H9 (cell line): ENCODE data around the gene CNOT4. TPM values are rescaled to one million over a fixed set of nuclear protein-coding genes. Genes with fewer than 3 reads are reported as not detected.
"Not testable (repeated sequence)": the region's sequence is repeated elsewhere in the genome, so short reads cannot be mapped to it uniquely, and the experiment has no call there.

Experiments used
- DNase-seq: peaks from one replicate; pipeline ENCODE4 v3.0.0-alpha.2; 2017
- H2AFZ ChIP-seq: one replicate; pipeline ENCODE4 v1.6.1; 2013; ENCODE audit warnings: mild to moderate bottlenecking, low read length, control low read depth, moderate library complexity
- H2AK5ac ChIP-seq: 2 replicates; pipeline ENCODE4 v1.6.1; 2013; ENCODE audit warnings: low read length, control low read depth, mixed read lengths; ENCODE audit not compliant: insufficient read length
- H2BK120ac ChIP-seq: one replicate; pipeline ENCODE4 v1.6.1; 2013; ENCODE audit warnings: low read depth, mild to moderate bottlenecking, low read length, control low read depth, inconsistent platforms; ENCODE audit not compliant: poor library complexity, severe bottlenecking
- H2BK12ac ChIP-seq: 2 replicates; pipeline ENCODE4 v1.6.1; 2013; ENCODE audit warnings: low read length, control low read depth, mixed read lengths, low read depth; ENCODE audit not compliant: insufficient read length
- H2BK15ac ChIP-seq: 2 replicates; pipeline ENCODE4 v1.6.1; 2013; ENCODE audit warnings: low read depth, low read length, control low read depth
- H2BK20ac ChIP-seq: one replicate; pipeline ENCODE4 v1.6.1; 2013; ENCODE audit warnings: low read depth, mild to moderate bottlenecking, low read length, control low read depth, inconsistent platforms; ENCODE audit not compliant: poor library complexity, severe bottlenecking
- H2BK5ac ChIP-seq: 2 replicates; pipeline ENCODE4 v1.6.1; 2013; ENCODE audit warnings: low read length, control low read depth, mixed read lengths; ENCODE audit not compliant: insufficient read length
- H3K14ac ChIP-seq: 2 replicates; pipeline ENCODE4 v1.6.1; 2013; ENCODE audit warnings: low read length, control low read depth; ENCODE audit not compliant: insufficient read depth
- H3K18ac ChIP-seq: 2 replicates; pipeline ENCODE4 v1.6.1; 2013; ENCODE audit warnings: low read depth, mild to moderate bottlenecking, mixed read lengths, low read length, control low read depth; ENCODE audit not compliant: insufficient read length
- H3K23ac ChIP-seq: 2 replicates; pipeline ENCODE4 v1.6.1; 2013; ENCODE audit warnings: low read length, control low read depth, mixed read lengths, low read depth; ENCODE audit not compliant: insufficient read length
- H3K23me2 ChIP-seq: 2 replicates; pipeline ENCODE4 v1.6.1; 2013; ENCODE audit warnings: low read depth, mild to moderate bottlenecking, mixed read lengths, low read length, control low read depth; ENCODE audit not compliant: insufficient read length, poor library complexity, severe bottlenecking
- H3K27ac ChIP-seq: 2 replicates; pipeline ENCODE4 v1.5.1; 2013; ENCODE audit warnings: low read length, control low read depth, mixed read lengths, low read depth; ENCODE audit not compliant: insufficient read length
- H3K27me3 ChIP-seq: 2 replicates; pipeline ENCODE4 v1.6.1; 2013; ENCODE audit warnings: low read length, control low read depth, inconsistent platforms; ENCODE audit not compliant: insufficient read depth
- H3K4ac ChIP-seq: 2 replicates; pipeline ENCODE4 v1.6.1; 2013; ENCODE audit warnings: low read depth, mild to moderate bottlenecking, control low read depth, inconsistent platforms, low read length, moderate library complexity
- H3K4me1 ChIP-seq: 2 replicates; pipeline ENCODE4 v1.6.1; 2013; ENCODE audit warnings: low read length, control low read depth, inconsistent platforms; ENCODE audit not compliant: insufficient read depth
- H3K4me2 ChIP-seq: 2 replicates; pipeline ENCODE4 v1.6.1; 2013; ENCODE audit warnings: low read length, control low read depth, mixed read lengths; ENCODE audit not compliant: insufficient read length, insufficient read depth
- H3K56ac ChIP-seq: 2 replicates; pipeline ENCODE4 v1.6.1; 2013; ENCODE audit warnings: low read depth, mild to moderate bottlenecking, mixed read lengths, low read length, control low read depth; ENCODE audit not compliant: insufficient read length
- H3K79me1 ChIP-seq: 2 replicates; pipeline ENCODE4 v1.6.1; 2013; ENCODE audit warnings: low read depth, mild to moderate bottlenecking, moderate library complexity, low read length, control low read depth, inconsistent platforms; ENCODE audit not compliant: insufficient read depth, poor library complexity, severe bottlenecking
- H3K79me2 ChIP-seq: 2 replicates; pipeline ENCODE4 v1.6.1; 2013; ENCODE audit warnings: low read length, control low read depth, inconsistent platforms; ENCODE audit not compliant: insufficient read depth
- H3K9ac ChIP-seq: 2 replicates; pipeline ENCODE4 v1.6.1; 2013; ENCODE audit warnings: low read length, control low read depth, mixed read lengths; ENCODE audit not compliant: insufficient read length; ENCODE audit errors: extremely low read depth
- H3K9me3 ChIP-seq: one replicate; pipeline ENCODE4 v1.6.1; 2013; ENCODE audit warnings: low read depth, low read length, inconsistent platforms; ENCODE audit not compliant: control insufficient read depth
- H3T11ph ChIP-seq: one replicate; pipeline ENCODE4 v1.6.1; 2013; ENCODE audit warnings: mild to moderate bottlenecking, low read length, control low read depth, inconsistent platforms
- H4K20me1 ChIP-seq: one replicate; pipeline ENCODE4 v1.6.1; 2013; ENCODE audit not compliant: control insufficient read depth, insufficient read length, insufficient read depth
- H4K5ac ChIP-seq: 2 replicates; pipeline ENCODE4 v1.6.1; 2013; ENCODE audit warnings: low read depth, mild to moderate bottlenecking, mixed read lengths, low read length, control low read depth; ENCODE audit not compliant: insufficient read length
- H4K8ac ChIP-seq: replicated peaks from 2 replicates; pipeline ENCODE4 v1.6.1; 2013; ENCODE audit warnings: low read length, control low read depth, mixed read lengths, low read depth; ENCODE audit not compliant: insufficient read length
- H4K91ac ChIP-seq: 2 replicates; pipeline ENCODE4 v1.6.1; 2013; ENCODE audit warnings: low read depth, mild to moderate bottlenecking, moderate library complexity, mixed read lengths, low read length, control low read depth; ENCODE audit not compliant: insufficient read length
- H3K27ac Mint-ChIP-seq, 3 experiments: 2 replicates in 2 of 3; 3 replicates in 1 of 3; pipeline ENCODE4 v1.8.0; 2020 to 2021; ENCODE audit warnings: mixed read lengths in 3 of 3, mild to moderate bottlenecking in 1 of 3, moderate library complexity in 1 of 3
- H3K27me3 Mint-ChIP-seq: 2 replicates; pipeline ENCODE4 v1.8.0; 2021; ENCODE audit warnings: low read depth, mild to moderate bottlenecking, moderate library complexity, mixed read lengths
- H3K36me3 Mint-ChIP-seq, 3 experiments: 2 replicates in 2 of 3; 3 replicates in 1 of 3; pipeline ENCODE4 v1.8.0; 2020 to 2021; ENCODE audit warnings: low read depth in 3 of 3, mixed read lengths in 3 of 3; ENCODE audit not compliant: insufficient read depth in 1 of 3
- H3K4me1 Mint-ChIP-seq, 2 experiments: 2 replicates each; pipeline ENCODE4 v1.8.0; 2020; ENCODE audit warnings: mixed read lengths in 2 of 2
- H3K4me3 Mint-ChIP-seq, 2 experiments: 2 replicates in 1 of 2; 3 replicates in 1 of 2; pipeline ENCODE4 v1.8.0; 2020 to 2021; ENCODE audit warnings: mild to moderate bottlenecking in 2 of 2, mixed read lengths in 2 of 2, moderate library complexity in 1 of 2
- H3K9me3 Mint-ChIP-seq, 2 experiments: 2 replicates in 1 of 2; 3 replicates in 1 of 2; pipeline ENCODE4 v1.8.0; 2020; ENCODE audit warnings: mild to moderate bottlenecking in 2 of 2, mixed read lengths in 2 of 2, moderate library complexity in 1 of 2
- CTCF ChIP-seq: fragments of 200-600 bp; sonication (generic); conservative IDR thresholded peaks from 3 replicates; pipeline ENCODE4 v1.8.0; 2021; ENCODE audit warnings: antibody characterized with exemption, mild to moderate bottlenecking
- WGBS: extraction: QIAGEN DNeasy Blood & Tissue Kit; methylation state at CpG from one replicate; pipeline ENCODE4 v1.1.7; 2013; ENCODE audit warnings: missing lambda C conversion rate, low lambda C conversion rate, mixed read lengths; ENCODE audit not compliant: insufficient read length; ENCODE audit errors: extremely low coverage; 5-methylcytosine and 5-hydroxymethylcytosine counted together
- total RNA-seq: library from RNA; stranded (reverse); gene quantifications from 2 replicates; pipeline ENCODE4 v1.2.1, GENCODE V29; 2021

CNOT4 gene
- total RNA-seq, 1 experiment from 2014 or later = 27.4 TPM

GRCh38 chr7:135499818-135500217 lies 10.1 kb downstream of the CNOT4 start:
- no peaks in the 10 kb centered on the region for H3K27me3 ChIP-seq
- H3K27ac ChIP-seq = no peak overlapping the region
- Mint-ChIP-seq H3K27ac (peak overlapping the region in 2 of 3 experiments; percentile 20 to 24; a peak in 1 of 7 replicates), H3K36me3 (no peaks in the 10 kb centered on the region), H3K27me3 (no peaks in the 10 kb centered on the region), H3K4me3 (no peak overlapping the region; a peak in 1 of 5 replicates), H3K4me1 (peaks cover 15 to 18% of the 10 kb centered on the region in 2 experiments), H3K9me3 (no peaks in the 10 kb centered on the region)
- H2AFZ ChIP-seq = no peak overlapping the region
- peaks cover 10% of the 10 kb centered on the region for H3K79me1 ChIP-seq
- H2BK5ac ChIP-seq = no peak overlapping the region
- H3K4me1 ChIP-seq = no peaks in the 10 kb centered on the region; the same call in 1 of the 2 replicates
- no peak overlapping the region for H2BK120ac ChIP-seq
- no peaks in the 10 kb centered on the region for H3K23me2 ChIP-seq
- H3K9me3 ChIP-seq = no peaks in the 10 kb centered on the region
- no peak overlapping the region for H3K4ac ChIP-seq
- no CpG with 5 or more reads among the region's 3 CpGs for WGBS
- no peak overlapping the region for H3K23ac ChIP-seq
- no peak for DNase-seq
- H3K18ac ChIP-seq = no peak overlapping the region
- no peak for TF ChIP-seq CTCF
- no peak overlapping the region for H3K4me2 ChIP-seq
- H2BK12ac ChIP-seq = no peak overlapping the region
- no peak overlapping the region for H4K5ac ChIP-seq
- H2BK15ac ChIP-seq = no peak overlapping the region
- no peak overlapping the region for H2AK5ac ChIP-seq
- H3K56ac ChIP-seq = no peak overlapping the region
- peaks cover 9% of the 10 kb centered on the region; the same call in 1 of the 2 replicates for H3K79me2 ChIP-seq
- no peak overlapping the region for H4K8ac ChIP-seq
- no peak overlapping the region for H3K14ac ChIP-seq
- no peaks in the 10 kb centered on the region for H4K20me1 ChIP-seq
- no peak overlapping the region for H2BK20ac ChIP-seq
- H4K91ac ChIP-seq = no peak overlapping the region
- no peak overlapping the region for H3K9ac ChIP-seq
- H3T11ph ChIP-seq = no peak overlapping the region

- H2AFZ ChIP-seq, H4K20me1 ChIP-seq, H2BK12ac ChIP-seq, H3K79me2 ChIP-seq, H2BK120ac ChIP-seq, H3K4me1 ChIP-seq, H3K14ac ChIP-seq, H3K36me3 Mint-ChIP-seq, H3K4me3 Mint-ChIP-seq, H3K27me3 ChIP-seq, H3K4me2 ChIP-seq, H3K4ac ChIP-seq, H3K23ac ChIP-seq, H3K18ac ChIP-seq, H2BK15ac ChIP-seq, DNase-seq, H3T11ph ChIP-seq, H3K27ac ChIP-seq, H2AK5ac ChIP-seq, H3K9me3 ChIP-seq, H4K91ac ChIP-seq, H2BK5ac ChIP-seq, H3K23me2 ChIP-seq, H3K56ac ChIP-seq, H3K9me3 Mint-ChIP-seq, H3K27ac Mint-ChIP-seq, H4K5ac ChIP-seq, H2BK20ac ChIP-seq, H3K9ac ChIP-seq, H3K27me3 Mint-ChIP-seq, H4K8ac ChIP-seq: not testable (repeated sequence)
- no CpG with 5 or more reads among the region's 6 CpGs for WGBS
- peaks cover 10% of the 10 kb centered on the region for H3K79me1 ChIP-seq
- peaks cover 15 to 18% of the 10 kb centered on the region in 2 experiments for H3K4me1 Mint-ChIP-seq
These were observed 12.7 kb downstream of the CNOT4 start for GRCh38 chr7:135497161-135497560.
